ENCODE measurements around the gene FABP7.

FABP7 gene

DNA sequence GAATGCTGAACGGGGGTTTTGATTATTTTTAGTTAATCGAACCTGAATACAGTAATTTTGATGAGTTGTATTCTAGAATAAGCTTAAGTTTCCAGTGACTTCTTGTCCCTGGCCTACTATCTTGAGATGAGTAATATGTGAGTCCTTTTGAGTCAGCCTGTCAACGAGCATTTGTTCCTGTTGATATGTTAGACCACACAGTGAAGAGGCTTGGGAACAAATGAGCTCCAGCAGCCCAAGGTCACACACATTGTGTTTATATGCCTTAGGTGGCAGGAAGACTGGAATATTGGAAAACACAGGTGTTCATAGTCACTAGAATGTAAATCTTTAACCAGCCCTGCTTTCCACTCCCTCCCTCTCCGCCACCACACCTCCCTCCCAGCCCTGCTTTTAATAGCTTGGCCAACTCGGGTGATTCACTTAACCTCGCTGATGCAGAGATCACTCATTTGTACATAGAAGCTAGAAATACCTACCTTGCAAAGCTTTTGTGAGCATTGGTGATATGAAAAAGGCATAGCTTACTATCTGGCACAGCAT is 18.7 kb downstream of the FABP7 start:
- DNase-seq (ENCODE audit: low read depth) = peak; percentile 40

DNA sequence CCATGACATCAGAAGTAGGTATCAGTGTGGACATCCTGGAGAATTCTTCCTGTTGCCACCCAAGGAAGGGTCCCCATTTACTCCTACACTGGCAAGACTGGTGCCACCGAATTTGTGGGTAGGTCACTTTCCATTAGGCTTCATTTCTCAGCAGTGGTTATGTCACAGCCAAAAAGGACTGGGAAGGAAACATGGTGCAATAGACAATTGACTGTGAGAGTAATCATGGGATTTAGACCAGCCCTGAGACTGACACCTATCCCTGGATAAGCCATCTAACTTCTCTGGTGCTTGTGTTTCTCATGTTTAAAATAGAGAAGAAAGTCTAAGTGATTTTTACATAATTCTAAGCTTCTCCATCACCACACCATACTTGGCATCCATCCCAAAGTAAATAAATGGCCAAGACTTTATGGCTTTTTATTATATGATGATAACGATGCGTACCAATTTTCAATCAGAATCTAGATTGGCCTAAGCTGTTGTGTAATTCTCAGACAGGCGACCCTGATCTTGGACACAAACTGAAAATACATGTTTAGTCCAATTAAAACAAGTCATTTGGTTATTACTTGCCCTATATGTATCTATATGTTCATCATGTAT is 19.7 kb downstream of the FABP7 start:
- DNase-seq (ENCODE audit: low read depth) = no peak

DNA sequence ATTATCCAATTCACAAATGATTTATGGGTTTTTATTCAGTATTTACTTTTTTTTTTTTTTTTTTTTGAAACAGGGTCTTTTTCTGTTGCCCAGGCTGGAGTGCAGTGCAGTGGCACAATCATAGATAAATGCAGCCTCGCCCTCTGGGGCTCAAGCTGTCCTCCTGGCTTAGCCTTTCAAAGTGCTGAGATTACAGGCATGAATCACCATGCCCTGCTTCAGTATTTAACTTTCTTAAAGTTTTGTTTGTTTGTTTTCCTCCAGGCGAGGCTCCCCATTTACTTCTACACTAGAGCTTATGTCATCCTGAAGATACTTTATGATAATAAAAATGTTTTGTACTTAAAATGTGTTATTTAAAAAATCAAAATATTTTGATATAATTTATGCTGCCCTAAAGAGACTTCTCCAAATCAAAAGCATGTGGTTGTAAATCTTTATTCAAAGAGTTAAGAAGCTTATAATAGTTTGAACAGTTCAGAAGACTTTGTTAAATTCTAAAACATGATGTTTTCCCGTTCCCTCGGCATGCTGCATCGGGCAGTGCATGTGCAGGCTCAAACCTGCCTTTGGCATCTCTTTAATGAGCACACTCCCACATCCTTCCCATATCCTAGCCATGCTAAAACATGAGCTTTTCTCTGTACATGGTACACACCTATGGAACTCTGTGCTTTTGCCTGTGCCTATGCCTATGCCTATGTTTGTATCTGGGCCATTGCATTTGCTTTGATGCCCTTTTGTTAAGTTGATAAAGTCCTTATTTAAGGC is 20.6 kb downstream of the FABP7 start:
- no peak for DNase-seq (ENCODE audit: low read depth)

DNA sequence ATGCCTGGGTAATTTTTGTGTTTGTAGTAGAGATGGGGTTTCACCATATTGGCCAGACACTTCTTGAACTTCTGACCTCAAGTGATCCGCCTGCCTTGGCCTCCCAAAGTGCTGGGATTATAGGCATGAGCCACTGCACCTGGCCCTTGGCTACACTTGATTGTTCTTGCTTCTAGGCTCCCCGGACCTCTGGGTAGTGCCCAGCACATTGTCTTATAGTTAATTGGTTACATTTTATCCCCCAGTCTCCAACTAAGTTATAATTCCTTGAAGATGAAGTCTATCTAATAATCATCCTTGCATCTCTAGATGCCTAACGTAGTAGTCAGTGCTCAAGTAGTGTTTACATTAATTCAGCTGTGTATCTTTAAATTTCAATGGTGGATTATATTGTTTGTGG is 21.4 kb downstream of the FABP7 start:
- DNase-seq (ENCODE audit: low read depth) = no peak

DNA sequence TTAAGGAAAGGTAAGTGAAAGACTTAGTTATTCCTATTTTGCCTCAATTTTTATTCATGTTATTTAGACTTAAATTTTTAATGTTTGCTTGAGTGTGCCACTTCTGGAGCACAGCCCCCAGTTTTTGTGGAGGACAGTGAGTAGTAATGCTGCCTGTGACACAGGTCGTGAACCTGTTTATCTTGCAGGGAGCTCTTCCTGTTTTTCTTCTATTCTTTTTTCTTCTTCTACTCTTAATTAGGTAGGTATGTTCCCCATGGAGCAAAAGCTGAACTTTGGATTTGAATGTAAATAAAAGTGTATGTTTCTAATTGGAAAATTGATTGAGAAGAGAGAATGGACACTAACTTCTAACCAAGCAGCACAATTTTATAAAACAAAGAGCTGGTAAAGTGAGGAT is 21.9 kb downstream of the FABP7 start:
- no peak for DNase-seq (ENCODE audit: low read depth)

DNA sequence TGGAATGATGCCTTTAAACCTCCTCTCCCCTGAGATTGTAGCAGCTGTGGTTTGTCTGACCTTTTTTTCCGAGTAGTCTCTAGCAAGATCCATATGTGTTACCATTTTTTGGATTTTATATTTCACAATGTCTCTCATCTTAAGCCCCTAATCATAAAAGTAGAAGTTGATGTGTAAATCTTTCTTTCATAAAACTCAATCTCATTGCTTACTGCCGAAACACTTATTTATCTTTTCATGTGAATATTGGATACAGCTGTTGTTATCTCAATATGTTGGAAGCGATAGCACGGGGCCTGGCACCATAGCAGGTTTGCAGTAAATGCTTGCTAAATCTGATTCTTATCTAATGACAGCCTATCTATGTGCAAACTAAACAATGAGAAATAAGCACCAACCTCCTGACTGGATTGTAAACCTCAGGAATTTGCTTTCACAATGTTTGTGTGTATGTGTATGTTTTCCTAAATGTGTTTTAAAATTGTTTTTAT is 23.7 kb downstream of the FABP7 start:
- no peak for DNase-seq (ENCODE audit: low read depth)

DNA sequence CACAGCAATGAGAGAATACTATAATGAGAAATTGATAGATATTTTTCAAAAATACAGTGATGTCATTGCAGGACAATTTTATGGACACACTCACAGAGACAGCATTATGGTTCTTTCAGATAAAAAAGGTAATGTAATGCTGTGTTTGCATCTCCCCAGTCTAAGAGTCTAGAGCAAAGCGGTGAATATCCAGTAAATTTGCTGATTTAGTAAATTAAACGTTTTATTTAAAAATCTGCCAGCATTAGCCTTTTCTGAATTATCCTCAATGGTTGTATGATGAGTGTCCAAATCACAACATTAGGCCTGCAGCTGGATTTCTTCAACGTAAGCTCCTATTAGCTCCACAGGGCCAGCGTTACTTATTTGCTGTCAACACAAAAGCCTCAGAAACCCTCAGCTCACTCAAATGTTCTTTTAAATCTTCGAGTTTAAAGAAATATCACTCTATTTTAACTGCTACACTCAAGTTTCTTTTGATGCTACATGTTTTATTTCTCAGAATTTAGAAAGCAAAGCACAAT is 25.5 kb downstream of the FABP7 start:
- no peak for DNase-seq (ENCODE audit: low read depth)

DNA sequence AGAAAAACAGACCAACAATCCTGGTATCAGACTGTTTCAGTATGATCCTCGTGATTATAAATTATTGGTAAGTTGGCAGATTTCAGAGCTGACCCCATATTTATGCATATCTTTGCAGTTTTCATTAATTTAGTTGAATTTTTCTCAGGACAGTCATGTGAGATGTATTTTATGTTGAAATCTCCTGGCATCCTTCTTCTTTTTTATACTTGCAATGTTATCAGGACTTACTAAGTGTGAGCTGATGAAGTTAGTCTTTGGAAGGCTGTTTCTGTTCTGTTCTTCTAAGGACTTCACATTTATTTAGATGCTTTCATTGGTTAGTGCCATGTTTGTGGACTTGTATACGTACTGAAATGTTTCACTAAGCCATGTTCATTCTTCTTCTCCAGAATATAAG is 26.8 kb downstream of the FABP7 start:
- no peak for DNase-seq (ENCODE audit: low read depth)

DNA sequence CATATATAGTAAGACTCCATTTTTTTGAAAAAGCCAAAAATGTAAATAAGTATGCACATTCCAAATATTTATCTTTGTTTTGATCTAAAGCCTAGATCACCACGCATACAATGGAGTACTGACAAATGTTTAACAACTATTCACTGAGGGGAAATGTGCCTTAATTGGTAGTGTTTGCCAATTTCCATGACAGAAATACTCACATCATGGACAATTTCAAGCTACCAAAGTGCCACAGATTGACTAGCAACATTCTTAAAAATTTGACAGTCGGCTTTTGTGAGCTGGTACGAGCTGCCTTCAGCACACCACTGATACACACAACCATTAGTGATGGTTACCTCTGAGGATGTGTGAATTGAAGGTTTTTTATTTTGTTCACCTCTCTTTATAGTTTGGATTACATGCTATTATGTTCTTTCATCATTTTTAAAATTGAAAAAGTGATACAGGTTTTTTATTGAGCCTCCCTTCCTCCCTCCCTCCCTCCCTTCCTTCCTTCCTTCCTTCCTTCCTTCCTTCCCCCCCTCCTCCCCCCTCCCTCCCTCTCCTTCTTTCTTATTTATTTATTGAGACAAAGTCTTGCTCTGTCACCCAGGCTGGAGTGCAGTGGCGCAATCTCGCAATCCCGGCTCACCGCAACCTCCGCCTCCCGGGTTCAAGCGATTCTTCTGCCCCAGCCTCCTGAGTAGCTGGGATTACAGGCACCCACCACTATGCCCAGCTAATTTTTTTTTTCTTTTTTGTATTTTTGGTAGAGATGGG is 28.8 kb downstream of the FABP7 start:
- no peak for DNase-seq (ENCODE audit: low read depth)

DNA sequence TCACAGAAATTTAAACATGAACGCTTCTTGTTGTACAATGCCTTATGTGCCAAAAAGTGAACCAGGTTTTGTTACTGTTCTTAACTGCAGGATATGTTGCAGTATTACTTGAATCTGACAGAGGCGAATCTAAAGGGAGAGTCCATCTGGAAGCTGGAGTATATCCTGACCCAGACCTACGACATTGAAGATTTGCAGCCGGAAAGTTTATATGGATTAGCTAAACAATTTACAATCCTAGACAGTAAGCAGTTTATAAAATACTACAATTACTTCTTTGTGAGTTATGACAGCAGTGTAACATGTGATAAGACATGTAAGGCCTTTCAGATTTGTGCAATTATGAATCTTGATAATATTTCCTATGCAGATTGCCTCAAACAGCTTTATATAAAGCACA is 29.5 kb downstream of the FABP7 start:
- no peak for DNase-seq (ENCODE audit: low read depth)

DNA sequence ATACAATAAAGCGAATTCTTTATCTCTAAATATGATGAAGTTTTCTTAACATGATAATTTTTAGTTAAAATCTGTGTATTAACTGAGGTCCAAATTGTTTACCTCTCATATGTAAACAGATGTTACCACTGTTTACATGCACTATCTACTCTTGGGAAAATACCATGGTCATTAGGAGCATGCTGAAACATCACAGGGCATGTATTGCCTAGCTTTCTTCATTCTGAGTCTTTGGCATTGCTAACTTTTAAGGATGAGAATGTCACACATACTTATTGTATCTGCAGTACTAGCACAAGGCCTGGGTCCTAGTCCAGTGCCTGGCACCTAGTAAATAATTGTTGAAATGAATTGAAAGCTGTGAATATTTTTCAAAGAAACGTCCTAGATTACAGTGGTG is 30.2 kb downstream of the FABP7 start:
- DNase-seq (ENCODE audit: low read depth) = no peak

DNA sequence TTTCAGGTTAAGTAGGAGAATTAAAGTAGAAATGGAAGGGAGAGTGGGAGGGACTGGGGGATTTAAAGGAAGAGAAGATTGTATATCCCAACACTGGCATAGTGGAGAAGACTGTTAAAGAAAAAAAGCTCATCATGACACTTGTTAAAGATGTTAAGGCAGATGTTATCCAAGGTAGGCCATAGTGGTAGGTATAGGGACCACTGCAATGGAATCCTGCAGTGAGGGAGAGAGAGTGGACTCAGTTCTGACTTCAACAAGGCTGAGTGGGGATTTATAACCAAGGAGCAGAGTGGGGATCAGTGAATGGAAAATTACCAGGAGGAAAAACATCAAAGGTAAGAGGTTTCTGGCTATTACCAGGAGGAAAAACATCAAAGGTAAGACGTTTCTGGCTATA is 30.7 kb downstream of the FABP7 start:
- DNase-seq (ENCODE audit: low read depth) = no peak

DNA sequence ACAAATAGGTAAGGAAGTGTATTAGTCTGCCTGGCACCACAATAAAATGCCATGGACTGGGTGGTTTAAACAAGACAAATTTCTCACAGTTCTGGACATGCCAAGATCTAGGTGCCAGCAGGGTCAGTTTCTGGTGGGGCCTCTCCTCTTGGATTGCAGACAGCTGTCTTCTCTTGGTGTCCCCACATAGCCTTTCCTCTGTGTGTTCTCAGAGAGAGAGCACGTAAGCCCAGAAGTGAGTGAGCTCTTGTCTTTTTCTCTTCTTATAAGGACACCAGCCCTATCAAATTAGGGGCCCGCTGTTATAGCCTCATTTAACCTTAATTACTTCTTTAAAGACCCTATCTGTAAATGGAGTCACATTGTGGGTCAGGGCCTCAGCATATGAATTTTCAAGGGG is 37.8 kb downstream of the FABP7 start:
- no peak for DNase-seq (ENCODE audit: low read depth)

DNA sequence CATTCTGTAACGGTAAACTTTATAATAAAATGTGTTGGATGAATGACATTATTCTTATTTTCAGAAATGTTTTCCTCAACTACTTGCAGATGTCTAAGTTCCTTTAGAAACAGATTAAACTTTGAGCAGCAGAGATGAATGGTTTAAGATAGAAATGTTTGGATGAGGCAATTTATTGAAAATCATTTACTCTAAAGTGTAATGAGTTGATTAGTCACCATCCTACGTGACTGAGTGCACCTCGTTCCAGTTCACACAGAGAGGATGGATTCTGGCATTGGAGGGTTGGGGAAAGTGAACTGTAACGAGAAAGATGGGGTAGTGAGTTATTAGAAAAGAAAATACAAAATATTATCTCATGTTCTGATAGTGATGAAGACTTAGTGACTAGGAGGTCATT is 38.2 kb downstream of the FABP7 start:
- DNase-seq (ENCODE audit: low read depth) = no peak

DNA sequence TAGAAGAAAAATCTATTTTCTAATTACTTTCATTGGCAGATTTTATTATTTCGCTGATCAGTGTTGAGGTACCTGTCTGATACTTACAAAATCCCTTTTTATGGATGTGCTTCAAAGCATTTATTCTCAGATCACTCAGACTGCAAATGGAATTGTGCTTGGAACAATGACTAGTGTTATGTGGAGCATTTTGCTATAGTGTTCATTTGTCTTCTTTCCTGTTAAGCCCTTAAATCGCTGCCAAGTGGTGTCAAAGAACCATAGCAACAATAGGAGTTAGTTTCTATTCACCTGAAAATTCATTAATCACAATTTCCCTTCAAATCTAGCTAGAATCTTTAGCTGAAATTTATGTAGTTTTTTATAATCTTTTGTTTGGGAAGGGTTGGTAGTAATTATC is 39.4 kb downstream of the FABP7 start:
- no peak for DNase-seq (ENCODE audit: low read depth)

DNA sequence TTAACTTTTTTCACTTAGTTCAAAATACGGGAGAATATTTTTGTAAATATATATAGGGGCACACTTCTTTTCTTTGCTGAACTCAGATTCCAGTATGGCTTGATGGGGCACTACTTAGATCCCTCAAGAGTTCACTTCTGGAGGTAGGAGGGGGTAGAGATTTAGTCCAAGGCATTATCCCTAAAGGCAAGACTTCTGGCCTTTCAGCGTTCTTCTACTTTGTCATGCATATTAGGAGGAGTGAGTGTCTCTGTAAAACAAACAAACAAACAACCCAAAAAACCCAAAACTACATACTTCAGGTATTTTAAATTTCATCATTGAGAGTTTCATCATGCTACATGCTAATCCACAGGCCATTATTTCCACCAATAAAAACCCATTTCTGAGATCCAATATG is 41.6 kb downstream of the FABP7 start:
- no peak for DNase-seq (ENCODE audit: low read depth)

DNA sequence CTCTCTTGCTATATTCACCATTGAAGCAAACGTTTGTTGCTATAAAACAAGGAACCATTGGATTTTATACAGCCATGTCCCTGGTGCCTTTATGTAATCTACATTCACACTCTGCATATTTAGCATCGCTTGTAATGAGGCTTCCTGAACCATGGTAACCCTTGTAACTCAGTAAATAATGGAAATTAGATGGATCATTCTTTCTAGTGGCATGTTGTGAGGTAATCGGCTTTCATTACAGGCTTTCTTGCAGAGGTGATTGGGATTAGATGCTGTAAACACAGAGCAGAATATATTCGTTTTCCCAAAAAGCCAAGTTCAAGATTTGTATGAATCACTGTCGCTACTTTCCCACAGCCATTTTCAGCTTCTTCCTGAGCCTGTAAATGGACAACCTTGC is 45.6 kb downstream of the FABP7 start:
- DNase-seq (ENCODE audit: low read depth) = no peak

DNA sequence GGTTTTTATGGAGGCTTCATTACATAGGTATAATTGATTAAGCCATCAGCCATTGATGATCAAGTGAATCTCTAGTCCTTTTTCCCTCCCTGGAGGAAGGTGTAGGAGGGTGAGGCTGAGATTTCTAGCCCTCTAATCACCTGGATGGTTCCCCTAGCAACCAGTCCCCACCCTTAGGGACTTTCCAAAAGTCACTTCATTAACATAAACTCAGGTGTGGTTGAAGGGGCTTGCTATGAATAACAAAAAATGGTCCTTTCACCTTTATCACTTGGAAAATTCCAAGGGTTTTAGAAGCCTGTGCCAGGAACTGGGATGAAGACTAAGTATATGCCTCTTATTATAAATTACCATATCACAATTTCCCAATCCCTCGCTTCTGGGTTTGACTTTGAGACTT is 49.9 kb downstream of the FABP7 start:
- DNase-seq (ENCODE audit: low read depth) = no peak

DNA sequence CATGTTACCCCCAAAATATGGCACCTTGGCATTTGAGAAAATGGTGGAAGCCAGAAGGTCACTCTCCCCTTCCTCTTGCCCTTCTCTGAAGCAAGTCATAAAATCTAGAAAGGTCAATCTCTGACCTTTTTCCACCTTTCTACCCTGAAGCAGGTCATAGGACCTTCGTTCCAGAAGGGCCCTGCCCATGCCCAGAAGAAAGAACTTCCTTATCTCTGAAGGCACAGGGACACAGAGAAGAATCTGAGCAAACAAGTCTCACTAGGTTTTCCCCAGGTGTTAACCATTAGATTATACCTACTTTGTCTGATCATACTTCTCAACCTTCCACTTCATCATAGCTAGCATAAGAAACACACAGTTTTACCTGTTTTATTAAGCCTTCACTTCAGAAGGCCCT is 52.0 kb downstream of the FABP7 start:
- DNase-seq (ENCODE audit: low read depth) = no peak

DNA sequence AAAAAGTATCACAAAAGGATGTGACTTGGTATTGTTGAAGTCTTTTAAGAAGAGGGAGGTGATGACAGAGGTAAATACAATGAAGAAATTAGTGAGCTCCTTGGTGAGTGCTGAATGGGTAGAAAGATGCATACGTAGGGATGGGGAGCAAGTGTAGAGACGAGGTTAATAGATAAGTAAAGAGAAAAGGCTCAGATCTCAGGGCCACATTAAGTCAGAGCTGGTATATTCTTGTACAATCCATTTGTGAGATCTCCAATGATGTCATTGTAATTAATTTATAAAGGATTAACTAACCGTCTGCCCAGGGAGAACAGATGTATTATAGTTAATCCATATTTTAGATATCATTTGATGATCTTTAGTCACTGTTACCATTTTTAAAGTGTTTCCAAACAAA is 52.9 kb downstream of the FABP7 start:
- no peak for DNase-seq (ENCODE audit: low read depth)

DNA sequence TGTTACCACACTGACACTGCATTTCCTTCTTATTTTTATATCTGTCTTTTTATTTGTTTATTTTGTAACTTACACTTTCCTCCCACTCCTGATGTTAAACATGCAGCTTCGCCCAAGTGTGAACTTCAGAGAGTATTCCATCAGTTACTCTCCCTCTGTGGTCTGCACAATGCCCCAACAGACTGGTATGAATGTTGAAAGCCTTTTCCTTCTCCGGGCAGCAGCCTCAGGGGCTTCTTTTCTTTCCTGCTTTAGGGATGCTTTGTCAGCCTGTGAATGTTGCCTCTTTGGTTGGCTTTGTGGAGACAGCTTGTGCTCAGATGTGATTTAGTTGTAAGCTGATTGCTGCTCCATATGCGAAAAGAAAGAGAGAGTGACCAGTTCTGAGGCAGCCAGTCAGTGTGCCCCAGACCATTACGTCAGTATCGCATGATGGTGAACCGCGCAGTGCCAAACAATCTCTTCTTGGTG is 53.5 kb downstream of the FABP7 start:
- no peak for DNase-seq (ENCODE audit: low read depth)

Data from stromal cell of bone marrow (primary cell).